Activated B cell treated with CpG ODN at 0.5 μM for 24 hours (primary cell): ENCODE measurements around the gene SLC26A11. TPM values are rescaled to one million over a fixed set of nuclear protein-coding genes. Genes with fewer than 3 reads are reported as not detected.

ENCODE experiments used
- ATAC-seq: fragments of 200-7000 bp; cut with Tn5 transposase; one replicate; pipeline ENCODE4 v1.10.0; 2021; ENCODE audit warnings: low read depth, mild to moderate bottlenecking, moderate library complexity
- CTCF ChIA-PET: fragments of 350-600 bp; sonication (Branson Sonifier 250); formaldehyde crosslinking; loops from one replicate; lab custom pipeline; 2021; ENCODE audit warnings: antibody characterized with exemption; lab: Charles Lee
- POLR2A ChIA-PET: fragments of 350-600 bp; sonication (Branson Sonifier 250); formaldehyde crosslinking; loops from one replicate; lab custom pipeline; 2021; ENCODE audit warnings: antibody characterized with exemption; lab: Charles Lee
- DNase-seq: peaks from one replicate; pipeline ENCODE4 v3.0.0; 2022
- H3K27ac Mint-ChIP-seq: one replicate; pipeline ENCODE4 v1.8.0; 2020; ENCODE audit warnings: mixed read lengths
- H3K27me3 Mint-ChIP-seq: one replicate; pipeline ENCODE4 v1.8.0; 2021; ENCODE audit warnings: mixed read lengths
- H3K36me3 Mint-ChIP-seq: one replicate; pipeline ENCODE4 v1.8.0; 2021; ENCODE audit warnings: low read depth, mixed read lengths
- H3K4me1 Mint-ChIP-seq: one replicate; pipeline ENCODE4 v1.8.0; 2021; ENCODE audit warnings: mixed read lengths
- H3K4me3 Mint-ChIP-seq: one replicate; pipeline ENCODE4 v1.8.0; 2020; ENCODE audit warnings: mild to moderate bottlenecking, mixed read lengths
- H3K9me3 Mint-ChIP-seq: one replicate; pipeline ENCODE4 v1.8.0; 2020; ENCODE audit warnings: mixed read lengths
- CTCF ChIP-seq: fragments of 200-600 bp; IDR thresholded peaks from one replicate; pipeline ENCODE4 v1.8.0; 2022; ENCODE audit warnings: antibody characterized with exemption, mild to moderate bottlenecking
- intact Hi-C: fragments of 100-400 bp; cut with micrococcal nuclease; formaldehyde crosslinking; loops from one replicate; pipeline ENCODE4 v1.15.1; 2024
- total RNA-seq: library from RNA; stranded (reverse); gene quantifications from 2 replicates; pipeline ENCODE4 v1.2.3, GENCODE V29; 2022

The SLC26A11 gene
- total RNA-seq, 1 donor from 2014 or later = 8.4 TPM

DNA sequence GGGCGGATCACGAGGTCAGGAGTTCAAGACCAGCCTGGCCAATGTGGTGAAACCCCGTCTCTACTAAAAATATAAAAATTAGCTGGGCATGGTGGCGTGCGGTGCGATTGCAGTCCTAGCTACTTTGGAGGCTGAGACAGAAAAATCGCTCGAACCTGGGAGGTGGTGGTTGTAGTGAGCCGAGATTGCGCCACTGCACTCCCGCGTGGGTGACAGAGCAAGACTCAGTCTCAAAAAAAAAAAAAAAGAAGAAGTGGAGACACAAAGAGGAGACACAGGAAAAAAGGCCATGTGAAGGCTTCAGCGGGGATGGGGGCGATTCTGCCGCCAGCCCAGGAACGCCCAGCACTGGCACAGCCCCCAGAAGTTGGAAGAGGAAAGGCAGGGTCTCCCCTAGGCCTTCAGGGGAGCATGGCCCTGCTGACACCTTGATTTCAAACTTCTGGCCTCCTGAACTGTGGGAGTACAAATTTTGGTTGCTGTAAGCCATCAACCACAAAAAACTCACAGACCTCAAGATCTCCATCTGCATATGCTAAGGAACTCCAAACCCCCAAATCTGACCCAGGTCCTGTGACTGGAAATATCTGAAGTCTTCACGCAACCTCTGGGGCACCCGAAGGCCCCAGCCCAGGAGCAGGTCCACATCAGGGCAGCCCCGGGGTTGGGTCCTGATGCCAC lies 7.1 kb upstream of the SLC26A11 start:
- DNase-seq (no peak), ATAC-seq (no peak)
- POLR2A ChIA-PET = no interaction called here
- peaks cover 53% of the 10 kb centered on the region for H3K36me3 Mint-ChIP-seq
- H3K9me3 Mint-ChIP-seq = no peaks in the 10 kb centered on the region
- H3K27ac Mint-ChIP-seq = peak overlapping the region; percentile 35
- H3K4me1 Mint-ChIP-seq = peaks cover 8% of the 10 kb centered on the region
- no peaks in the 10 kb centered on the region for H3K27me3 Mint-ChIP-seq
- peak overlapping the region; percentile 13 for H3K4me3 Mint-ChIP-seq
- intact Hi-C loops = no loop called here
- CTCF ChIA-PET = no interaction called here
- no peak for TF ChIP-seq CTCF

DNA sequence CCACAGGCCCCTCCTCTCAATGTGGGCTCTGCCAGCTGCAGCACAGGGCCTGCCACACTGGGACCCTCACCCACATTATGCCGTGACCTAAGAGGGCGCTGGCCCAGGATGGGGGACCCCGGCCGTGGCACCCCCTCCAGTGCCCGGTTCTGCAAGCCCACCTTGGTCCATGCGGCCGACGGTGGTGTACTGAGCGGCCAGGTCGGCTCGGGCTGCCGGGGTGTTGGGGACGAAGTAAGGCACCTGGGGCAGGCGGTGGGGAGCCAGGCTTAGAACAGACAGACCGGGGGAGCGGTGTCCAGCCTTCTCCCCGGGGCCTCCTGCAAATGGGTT lies 6.6 kb upstream of the SLC26A11 start:
- intact Hi-C loops = no loop called here
- H3K27me3 Mint-ChIP-seq = no peaks in the 10 kb centered on the region
- TF ChIP-seq CTCF = no peak
- H3K9me3 Mint-ChIP-seq = no peaks in the 10 kb centered on the region
- peaks cover 10% of the 10 kb centered on the region for H3K4me1 Mint-ChIP-seq
- POLR2A ChIA-PET = no interaction called here
- H3K27ac Mint-ChIP-seq = no peak overlapping the region
- CTCF ChIA-PET = no interaction called here
- H3K36me3 Mint-ChIP-seq = peaks cover 53% of the 10 kb centered on the region
- ATAC-seq (no peak), DNase-seq (no peak)
- H3K4me3 Mint-ChIP-seq = no peak overlapping the region

- Mint-ChIP-seq H3K4me3 (no peak overlapping the region), H3K4me1 (peaks cover 17% of the 10 kb centered on the region), H3K9me3 (no peaks in the 10 kb centered on the region), H3K27ac (no peak overlapping the region), H3K27me3 (no peaks in the 10 kb centered on the region), H3K36me3 (peaks cover 53% of the 10 kb centered on the region)
- ChIA-PET CTCF (no interaction called here), POLR2A (no interaction called here)
- intact Hi-C loops = no loop called here
- no peak for TF ChIP-seq CTCF
- no peak for ATAC-seq
- DNase-seq = no peak
Observed at GRCh38 chr17:80214012-80214877, 6.0 kb upstream of the SLC26A11 start.

DNA sequence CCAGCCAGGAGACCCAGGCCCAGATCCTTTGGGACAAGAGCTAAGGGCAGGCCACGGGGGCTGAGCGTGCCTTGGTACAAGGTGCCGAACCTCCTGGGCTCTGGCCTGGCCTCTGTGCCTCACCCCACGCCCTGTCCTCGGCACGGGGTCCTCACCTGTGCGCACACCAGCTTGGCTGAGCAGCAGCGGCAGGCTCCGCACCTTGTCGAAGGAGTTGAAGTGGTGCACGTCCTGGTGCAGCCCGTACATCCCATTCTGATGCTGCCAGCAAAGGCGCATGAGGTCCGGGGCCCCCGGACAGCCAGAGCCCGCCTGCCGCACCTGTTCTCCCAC lies 5.4 kb upstream of the SLC26A11 start:
- H3K36me3 Mint-ChIP-seq = peaks cover 51% of the 10 kb centered on the region
- peaks cover 23% of the 10 kb centered on the region for H3K4me1 Mint-ChIP-seq
- ChIA-PET CTCF (no interaction called here), POLR2A (no interaction called here)
- intact Hi-C loops = no loop called here
- TF ChIP-seq CTCF = no peak
- no peaks in the 10 kb centered on the region for H3K9me3 Mint-ChIP-seq
- H3K27ac Mint-ChIP-seq = no peak overlapping the region
- DNase-seq (no peak), ATAC-seq (no peak)
- H3K4me3 Mint-ChIP-seq = no peak overlapping the region
- no peaks in the 10 kb centered on the region for H3K27me3 Mint-ChIP-seq
